DMS79 treated with DMSO at 0.1 percent for 48 hours (cell line): ENCODE results near the gene CUL3.

Source experiments
- DNase-seq: peaks from one replicate; lab custom pipeline; 2025; lab: John Stamatoyannopoulos, UW

CUL3 gene

GRCh38 chr2:224421065-224421464 lies 164.1 kb downstream of the CUL3 start:
- no peak for DNase-seq
